NCI-H1092 (cell line): ENCODE results near the gene ATP10B.
"Not testable (repeated sequence)": the region's sequence is repeated elsewhere in the genome, so short reads cannot be mapped to it uniquely, and the experiment has no call there.

Experiments used
- DNase-seq: peaks from one replicate; lab custom pipeline; 2025; lab: John Stamatoyannopoulos, UW

ATP10B gene

GRCh38 chr5:160831801-160832200 lies 20.2 kb downstream of the ATP10B start:
- no peak for DNase-seq

DNA sequence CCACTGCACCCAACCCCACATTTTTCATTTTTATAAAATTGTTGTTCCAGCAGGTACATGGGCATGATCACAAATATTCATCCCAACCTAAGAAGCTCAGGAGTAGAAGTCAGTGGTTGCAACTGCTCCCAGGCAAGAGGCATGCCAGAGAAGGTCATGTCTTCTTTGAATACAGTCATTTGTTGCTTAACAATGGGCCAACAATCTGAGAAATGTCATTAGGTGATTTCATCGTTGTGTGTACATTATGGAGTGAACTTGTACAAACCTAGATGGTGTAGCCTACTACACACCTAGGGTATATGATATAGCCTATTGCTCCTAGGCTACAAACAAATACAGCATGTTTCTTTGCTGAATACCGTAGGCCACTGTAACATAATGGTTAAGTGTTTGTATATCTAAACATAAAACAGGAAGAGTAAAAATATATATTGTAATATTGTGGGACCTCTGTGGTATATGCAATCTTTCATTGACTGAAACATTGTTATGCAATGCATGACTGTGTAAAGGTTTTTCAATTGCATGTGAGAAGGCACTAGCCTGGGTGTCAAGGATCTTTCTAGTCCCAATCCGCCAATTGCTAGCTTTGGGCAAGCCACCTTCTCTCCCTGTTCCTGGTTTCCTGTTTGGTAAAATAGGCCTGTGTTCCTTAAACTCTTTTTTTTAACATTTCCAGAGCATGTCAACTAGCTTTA lies 27.6 kb downstream of the ATP10B start:
- DNase-seq: no peak

DNA sequence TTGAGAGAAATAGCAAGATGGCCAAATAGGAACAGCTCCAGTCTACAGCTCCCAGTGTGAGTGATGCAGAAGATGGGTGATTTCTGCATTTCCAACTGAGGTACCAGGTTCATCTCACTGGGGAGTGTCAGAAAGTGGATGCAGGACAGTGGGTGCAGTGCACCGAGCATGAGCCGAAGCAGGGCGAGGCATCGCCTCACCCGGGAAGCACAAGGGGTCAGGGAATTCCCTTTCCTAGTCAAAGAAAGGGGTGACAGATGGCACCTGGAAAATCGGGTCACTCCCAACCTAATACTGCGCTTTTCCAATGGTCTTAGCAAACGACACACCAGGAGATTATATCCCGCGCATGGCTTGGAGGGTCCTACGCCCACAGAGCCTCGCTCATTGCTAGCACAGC lies 39.0 kb downstream of the ATP10B start:
- not testable (repeated sequence) for DNase-seq

- no peak for DNase-seq
These were observed 46.6 kb downstream of the ATP10B start for GRCh38 chr5:160805376-160805775.

GRCh38 chr5:160802592-160802991 lies 49.4 kb downstream of the ATP10B start:
- DNase-seq: no peak

GRCh38 chr5:160800375-160801275 lies 51.4 kb downstream of the ATP10B start:
- no peak for DNase-seq

DNA sequence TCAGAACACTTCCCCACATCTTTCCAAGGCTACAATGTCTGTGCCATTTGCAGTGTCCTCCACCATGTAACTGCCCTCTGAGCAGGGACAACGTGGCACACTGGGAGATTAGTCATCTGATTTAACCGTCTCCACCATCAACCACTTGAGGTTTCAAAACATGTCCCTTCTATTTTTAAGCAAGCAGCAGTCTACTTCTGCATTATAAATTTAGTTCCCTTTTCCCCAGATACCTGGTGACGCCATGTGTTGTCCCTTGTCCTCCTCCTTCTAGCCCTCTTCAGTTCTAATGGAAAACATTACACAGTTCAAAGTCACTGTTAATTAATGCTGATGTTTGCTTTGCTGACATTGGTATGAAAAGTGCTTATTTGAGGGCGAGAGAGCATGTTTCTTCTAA lies 52.8 kb downstream of the ATP10B start:
- no peak for DNase-seq

- no peak for DNase-seq
These were observed 55.0 kb downstream of the ATP10B start for GRCh38 chr5:160797020-160797419.

GRCh38 chr5:160793530-160793899 lies 58.5 kb downstream of the ATP10B start:
- DNase-seq: no peak

DNA sequence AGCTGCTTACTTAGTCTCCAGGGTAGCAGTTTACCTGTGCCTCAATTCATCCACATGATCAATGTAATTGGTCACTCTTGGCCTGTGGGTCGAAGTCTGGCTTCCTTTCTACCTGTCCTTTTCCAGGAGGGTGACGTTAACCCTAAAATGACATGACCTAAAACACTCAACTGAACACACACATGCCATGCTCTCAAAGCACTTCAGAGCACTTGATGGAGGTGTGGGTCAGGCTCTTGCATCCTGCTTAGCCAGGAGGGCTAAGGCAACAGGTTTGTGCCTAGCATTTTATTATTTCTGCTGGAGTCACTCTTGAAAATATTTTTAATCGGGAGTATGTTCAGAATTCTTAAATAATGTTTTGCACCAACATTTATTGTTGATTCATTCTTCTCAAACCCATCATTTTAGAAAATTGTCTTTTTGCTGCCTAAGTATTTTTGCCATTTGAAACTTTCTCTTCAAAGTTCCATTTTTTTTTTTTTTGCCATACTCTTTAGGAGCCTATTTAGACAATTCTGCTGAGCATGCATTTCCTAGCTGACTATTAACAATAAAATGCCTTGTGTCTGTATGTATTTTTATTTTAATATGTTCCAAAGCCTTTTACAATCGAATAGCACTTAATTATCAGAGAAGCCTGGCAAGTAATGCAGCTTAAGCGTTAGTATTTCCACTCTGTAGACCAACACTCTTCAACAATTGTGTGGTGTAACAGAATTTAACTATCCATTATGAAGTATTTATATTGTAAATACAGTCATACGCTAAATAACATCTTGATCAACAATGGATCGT lies 59.1 kb downstream of the ATP10B start:
- no peak for DNase-seq

GRCh38 chr5:160792281-160792680 lies 59.7 kb downstream of the ATP10B start:
- no peak for DNase-seq

DNA sequence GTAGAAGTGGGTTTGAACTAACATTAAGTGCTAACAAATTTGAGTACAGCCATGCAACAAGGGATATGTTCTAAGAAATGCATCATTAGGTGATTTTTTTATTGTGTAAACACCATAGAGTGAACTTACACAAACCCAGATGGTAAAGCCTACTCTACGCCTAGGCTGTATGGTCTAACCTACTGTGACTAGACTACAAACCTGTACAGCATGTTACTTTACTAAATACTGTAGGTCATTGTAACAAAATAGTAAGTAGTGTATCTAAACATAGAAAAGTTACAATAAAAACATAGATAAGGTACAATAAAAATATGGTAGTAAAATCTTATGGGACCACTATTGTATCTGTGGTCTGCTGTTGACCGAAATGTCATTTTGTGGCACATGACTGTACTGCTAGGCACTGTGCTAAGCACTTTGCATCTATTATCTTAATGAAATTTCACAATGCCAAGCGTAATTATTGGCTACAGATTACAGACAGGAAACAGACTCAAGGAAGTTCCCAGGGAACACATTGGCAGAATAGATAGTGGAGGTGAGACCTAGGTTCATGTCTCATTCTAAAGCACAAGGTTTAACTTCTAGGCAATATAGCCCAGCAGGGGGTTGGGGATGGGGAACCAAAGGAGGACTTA lies 62.7 kb downstream of the ATP10B start:
- no peak for DNase-seq

DNA sequence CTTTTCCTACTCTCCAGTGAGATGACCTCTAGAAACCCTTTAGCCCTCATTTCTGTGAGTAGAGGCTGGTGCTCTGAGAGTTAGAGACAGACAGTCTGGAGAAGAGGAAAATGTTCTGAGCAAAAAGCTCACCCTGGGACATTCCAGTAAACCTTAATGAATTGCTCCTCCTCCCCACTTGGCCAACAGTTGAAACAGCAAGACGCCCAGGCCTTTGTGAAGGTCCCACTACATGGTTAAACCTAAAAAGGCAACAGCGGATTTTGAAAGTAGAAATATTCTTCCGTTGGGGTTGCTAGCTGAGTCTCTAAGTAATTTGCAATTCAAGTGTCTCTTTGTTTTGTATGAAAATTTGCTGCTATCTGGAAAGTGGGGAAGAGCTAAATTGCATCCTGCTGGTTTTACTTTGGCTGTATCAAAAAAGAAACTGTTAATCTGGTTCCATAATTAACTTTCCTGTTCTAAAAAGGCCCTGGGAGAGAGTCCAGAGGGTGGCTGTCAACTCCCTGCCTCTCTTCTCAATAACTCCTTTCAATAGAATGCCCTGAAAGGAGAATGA lies 63.8 kb downstream of the ATP10B start:
- no peak for DNase-seq

GRCh38 chr5:160787240-160787639 lies 64.8 kb downstream of the ATP10B start:
- no peak for DNase-seq

DNA sequence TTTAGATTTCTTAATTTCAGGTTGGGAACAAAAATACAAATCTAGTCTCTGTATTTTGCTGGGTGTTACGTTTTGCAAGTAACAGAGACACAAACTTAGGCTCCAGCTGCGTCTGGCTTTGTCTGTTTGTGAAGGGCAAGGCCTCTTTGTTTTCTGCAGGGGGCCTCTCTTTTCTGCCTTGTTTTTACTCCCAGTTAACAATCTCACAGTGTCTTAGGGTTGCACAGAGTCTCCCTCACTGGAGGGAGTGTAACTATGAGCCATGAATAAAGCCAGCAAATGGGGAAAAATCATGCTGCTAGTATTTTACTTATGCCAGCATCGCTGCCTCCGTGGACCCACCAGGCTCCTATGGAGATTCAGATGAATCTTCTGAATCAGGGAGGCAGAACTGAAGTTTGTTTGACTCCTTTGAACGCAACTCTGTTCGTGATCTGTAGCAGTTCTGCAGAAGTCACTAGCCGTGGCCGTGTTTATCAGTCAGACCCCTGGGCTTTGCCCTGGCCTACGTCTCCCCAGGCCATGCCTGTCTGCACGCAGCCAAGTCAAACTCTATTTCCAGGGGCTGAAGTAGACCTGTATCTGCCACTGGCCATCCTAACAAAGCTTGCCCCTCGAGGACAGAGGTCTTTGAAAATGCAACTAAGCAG lies 77.2 kb downstream of the ATP10B start:
- DNase-seq: no peak

GRCh38 chr5:160773646-160774410 lies 78.2 kb downstream of the ATP10B start:
- no peak for DNase-seq

- DNase-seq: no peak
These were observed 79.2 kb downstream of the ATP10B start for GRCh38 chr5:160772854-160773253.

- no peak for DNase-seq
These were observed 81.3 kb downstream of the ATP10B start for GRCh38 chr5:160770718-160771117.

GRCh38 chr5:160769301-160769700 lies 82.7 kb downstream of the ATP10B start:
- DNase-seq: peak; percentile 60

DNA sequence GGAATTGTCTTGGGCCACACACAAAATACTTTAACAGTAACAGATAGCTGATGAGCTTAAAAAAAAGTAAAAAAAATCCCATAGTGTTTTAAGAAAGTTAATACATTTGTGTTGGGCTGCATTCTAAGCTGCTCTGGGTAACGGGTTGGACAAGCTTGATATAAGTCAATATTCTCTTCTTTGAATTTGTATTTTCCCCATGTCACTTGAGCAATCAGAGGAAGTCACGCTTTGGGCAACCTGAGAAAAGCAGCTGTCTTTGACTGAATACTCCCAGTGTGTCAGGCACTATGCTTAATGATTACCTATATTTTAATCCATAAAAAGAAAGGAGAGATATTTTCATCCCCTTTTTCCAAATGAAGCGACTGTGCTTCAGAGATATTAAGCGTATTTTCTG lies 84.9 kb downstream of the ATP10B start:
- DNase-seq: no peak
